GM19452 (cell line): ENCODE measurements around the gene BBX.

Source experiments
- ATAC-seq: cut with Tn5 transposase; IDR thresholded peaks from one replicate; pipeline ENCODE4 v1.9.1; 2021; ENCODE audit not compliant: unreplicated experiment

Gene BBX

DNA sequence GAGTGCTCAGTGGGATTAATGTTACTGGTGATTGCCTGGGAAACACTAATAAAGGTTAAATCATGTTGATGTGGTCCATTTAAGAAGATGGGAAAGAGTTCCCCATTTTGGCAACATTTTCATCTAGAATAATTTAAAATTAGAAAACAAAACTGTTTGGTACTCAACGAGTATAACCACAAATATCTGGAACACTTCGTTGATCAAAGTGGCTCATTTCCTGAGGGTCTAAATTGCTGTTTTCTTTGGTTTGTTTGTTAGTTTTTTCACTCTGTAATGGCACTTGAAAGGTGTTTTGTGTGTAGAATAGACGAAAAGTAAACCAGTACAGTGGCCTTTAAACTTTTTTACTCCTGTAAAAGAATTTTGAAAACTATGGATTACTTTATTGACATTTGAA is 73.9 kb downstream of the BBX start:
- no peak for ATAC-seq

DNA sequence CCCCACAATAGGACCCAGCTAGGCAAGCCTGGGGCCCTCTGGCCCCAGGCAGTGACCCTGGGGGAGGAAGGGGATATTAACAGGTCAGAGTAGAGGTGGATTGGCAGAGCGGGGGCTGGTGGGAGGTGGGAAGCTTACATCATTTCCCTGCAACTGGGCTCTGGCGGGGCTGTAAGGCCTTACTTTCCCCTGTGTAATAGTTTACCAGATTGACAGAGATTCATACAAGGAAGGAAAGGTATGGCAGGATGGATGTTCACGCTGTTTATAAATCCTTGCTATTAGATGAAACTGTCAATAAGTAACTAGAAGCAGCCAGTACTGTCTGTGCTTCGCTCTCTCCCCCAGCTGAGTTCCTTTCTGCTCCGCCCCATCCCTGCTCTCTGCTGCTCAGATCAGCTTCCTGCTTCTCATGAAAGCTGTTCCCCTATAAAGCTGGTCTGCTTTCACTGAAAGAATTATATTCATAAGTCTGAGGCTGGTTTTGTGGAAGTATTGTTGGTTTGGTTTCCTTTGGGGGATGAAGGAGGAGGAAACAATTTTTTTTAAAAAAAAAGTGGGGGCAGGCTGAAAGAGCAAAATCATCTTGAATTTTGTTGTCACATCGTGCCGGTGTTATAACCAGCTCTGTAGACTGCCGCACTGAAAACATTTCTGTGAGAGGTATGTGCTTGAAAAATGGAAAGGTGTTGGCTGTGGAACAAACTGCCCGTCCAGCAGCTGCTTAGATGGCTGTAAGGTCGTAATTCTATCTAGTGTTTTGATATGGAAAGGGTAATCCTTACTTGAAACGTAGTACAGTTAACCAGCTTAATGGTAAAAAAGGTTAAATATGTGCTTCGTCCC is 76.4 kb downstream of the BBX start:
- peak; percentile 92 for ATAC-seq

DNA sequence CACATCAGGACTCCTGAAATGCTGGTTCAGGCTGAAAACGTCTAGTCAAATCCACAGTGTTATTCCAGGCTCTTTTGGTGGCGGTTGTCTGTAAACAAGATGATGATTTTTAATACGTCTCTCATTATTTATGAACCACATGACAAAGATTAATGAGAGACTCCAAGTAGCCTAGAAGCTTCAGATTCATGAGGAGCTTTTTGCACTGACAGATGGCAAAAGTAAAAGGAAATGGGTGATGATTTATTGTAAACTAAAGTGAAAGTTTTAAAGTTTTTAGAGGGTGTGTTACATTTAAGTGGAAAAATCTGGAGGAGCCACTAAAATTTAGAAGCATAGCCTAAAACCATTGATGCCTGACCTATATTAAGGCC is 77.0 kb downstream of the BBX start:
- ATAC-seq: no peak

DNA sequence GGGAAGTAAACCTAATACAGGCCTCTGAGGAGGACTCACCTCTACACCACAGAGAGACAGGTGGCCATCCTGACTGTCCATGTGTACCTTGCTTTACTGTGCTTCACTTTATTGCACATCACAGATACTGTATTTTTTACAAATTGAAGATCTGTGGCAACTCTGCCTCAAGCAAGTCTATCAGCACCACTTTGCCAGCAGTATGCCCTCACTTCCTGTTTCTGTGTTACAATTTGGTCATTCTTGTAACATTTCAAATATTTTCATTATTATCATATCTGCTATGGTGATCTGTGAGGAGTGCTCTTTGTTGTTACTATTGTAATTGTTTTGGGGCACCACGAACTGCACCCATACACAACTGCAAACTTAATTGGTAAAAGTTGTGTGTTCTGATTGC is 78.0 kb downstream of the BBX start:
- ATAC-seq: no peak

DNA sequence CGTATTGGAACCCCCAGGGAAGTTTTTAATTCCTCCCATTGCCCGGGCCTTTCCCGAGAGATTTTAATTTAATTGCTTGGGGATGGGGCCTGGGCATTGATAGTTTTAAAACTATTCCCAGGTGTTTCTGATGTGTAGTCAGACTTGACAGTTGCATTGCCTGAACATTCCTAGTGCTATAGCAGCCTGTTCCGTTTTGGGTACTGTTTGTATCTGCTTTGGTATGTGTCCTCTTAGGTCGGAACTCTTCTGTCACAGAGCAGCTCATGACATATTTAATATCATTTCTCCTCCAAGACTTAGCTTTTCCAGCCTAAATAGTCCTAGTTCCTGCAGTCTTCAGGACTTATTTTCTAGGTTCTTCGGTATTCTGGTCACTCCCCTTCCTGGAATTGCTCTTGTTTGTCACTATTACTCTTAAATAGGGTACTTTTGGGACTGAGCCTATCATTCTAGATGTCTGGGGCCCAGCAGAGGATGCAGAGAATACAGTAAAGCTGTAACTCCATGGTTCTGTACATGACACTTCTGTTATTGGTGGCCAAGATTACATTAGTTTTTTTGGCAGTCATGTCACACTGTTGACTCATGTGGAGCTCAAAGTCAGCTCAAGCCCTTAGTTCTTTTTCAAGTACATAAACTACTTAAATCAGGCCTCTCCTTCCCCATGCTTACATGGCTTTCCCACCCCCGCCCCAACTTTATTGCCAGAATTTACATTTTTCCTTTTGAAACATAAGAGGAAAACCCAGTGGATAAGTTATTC is 81.5 kb downstream of the BBX start:
- ATAC-seq: no peak

DNA sequence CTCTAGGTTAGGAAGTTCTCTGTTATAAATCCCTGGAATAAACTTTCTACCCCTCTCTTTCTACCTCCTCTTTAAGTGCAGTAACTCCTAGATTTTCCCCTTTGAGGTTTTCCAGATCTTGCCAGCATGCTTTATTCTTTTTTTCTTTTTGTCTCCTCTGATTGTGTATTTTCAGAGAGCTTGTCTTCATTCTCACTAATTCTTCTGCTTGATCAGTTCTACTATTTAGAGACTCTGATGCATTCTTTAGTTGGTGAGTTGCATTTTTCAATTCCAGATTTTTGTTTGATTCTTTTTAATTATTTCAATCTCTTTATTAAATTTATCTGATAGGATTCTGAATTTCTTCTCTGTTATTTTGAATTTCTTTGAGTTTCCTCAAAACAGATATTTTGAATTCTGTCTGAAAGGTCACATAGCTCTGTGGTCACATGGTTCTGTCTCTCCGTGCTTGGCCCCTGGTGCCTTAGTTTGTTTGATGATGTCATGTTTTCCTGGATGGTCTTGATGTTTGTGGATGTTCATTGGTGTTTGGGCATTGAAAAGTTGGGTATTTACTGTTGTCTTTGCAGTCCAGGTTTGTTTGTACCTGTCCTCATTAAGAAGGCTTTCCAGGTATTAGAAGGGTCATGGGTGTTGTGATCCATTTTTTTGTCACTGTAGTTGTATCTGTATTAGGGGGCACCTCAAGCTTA is 89.2 kb downstream of the BBX start:
- ATAC-seq: no peak

DNA sequence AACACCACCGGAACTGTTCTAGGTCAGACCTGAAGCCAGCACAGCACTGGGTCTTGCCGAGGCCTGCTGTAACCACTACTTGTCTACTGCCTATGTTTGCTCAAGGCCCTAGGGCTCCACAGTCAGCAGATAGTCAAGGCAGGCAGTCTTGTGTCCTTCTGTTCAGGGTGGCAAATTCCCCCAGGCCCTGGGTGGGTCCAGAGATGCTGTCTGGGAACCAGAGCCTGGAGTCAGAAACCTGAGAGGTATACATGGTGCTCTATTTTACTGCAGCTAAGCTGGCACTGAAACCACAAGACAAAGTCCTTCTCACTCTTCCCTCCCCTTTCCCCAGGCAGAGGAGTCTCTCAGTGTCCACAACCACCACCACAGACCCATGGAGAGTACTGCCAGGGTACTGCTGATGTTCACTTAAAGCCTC is 89.9 kb downstream of the BBX start:
- ATAC-seq: no peak

DNA sequence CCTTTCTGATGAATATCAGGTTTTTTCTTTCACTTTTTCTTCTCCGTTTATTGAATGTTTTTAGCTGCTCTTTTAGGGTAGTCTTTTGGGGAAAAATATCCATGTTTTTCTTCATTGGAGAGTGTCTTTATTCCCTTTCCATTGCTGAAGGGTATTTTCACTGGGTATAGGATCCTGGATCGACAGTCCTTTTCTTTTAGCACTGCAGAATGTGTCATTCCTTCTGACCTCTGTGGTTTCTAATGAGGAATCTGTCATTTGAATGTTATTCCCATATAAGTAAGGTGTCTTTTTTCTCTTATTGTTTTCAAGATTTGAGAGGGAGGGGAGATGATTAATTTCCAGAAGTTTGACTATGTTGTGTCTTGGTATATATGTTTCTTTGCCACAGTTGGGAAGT is 96.8 kb downstream of the BBX start:
- ATAC-seq: no peak

DNA sequence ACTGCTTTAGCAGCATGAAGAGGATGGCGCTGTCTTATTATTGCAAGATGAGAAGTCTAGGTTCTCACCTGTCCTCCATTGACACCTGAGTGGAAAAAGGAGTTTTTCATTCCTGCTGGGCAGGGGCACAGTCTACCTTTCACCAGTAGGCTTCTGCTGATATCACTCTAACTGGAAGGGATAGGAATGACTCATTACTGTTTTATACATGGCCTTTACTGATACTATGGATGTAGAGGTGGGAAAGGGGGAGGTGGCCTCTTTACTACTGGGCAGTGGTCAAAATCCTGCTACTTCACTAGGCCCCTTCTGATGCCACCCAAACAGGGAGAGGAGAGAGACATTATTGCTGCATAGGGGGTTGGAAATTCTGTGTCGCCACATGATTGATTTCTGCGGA is 97.8 kb downstream of the BBX start:
- no peak for ATAC-seq

DNA sequence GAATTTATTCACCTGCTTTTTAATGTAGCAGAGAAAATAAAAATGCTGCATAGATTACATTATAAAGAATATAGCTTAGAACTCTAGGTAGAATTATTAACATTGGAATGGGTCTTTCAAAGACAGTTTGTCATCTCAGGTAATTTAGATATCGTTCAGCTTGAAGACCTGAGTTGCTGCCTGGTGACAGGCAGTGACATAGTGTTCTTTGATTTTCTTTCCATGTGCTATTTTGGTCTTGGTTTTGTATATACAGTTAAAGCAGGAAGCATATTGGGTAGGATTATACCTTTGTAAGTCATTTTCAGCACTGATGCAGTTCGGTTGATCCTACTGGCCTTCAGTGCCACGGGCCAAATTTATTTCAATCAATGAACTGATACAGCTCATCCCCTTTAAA is 98.7 kb downstream of the BBX start:
- ATAC-seq: no peak

DNA sequence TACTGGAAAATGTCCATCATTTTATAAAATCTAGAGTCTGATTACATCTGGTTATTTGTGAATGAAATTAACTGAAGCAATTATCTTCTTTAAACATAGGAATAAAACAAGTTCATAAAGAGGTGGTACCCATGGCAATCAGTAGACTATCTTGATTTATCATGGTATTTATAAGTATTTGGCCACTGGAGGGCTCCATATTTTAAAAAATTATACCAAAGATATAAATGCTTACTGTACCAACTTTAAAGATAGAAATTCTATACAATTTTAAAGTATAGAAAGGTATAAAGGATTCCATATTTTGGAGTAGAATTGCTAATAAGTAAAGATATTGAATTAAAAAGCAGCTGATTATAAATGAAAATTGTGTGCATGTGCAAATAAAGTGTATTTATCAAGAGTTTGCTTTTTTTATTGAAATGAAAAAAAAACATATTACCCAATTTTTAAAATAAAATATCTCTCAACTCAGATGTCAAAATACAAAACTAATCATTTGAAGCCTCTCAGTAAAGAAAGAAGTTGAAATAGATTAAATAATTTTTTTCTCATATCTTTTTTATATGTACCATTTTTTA is 105.3 kb downstream of the BBX start:
- no peak for ATAC-seq

DNA sequence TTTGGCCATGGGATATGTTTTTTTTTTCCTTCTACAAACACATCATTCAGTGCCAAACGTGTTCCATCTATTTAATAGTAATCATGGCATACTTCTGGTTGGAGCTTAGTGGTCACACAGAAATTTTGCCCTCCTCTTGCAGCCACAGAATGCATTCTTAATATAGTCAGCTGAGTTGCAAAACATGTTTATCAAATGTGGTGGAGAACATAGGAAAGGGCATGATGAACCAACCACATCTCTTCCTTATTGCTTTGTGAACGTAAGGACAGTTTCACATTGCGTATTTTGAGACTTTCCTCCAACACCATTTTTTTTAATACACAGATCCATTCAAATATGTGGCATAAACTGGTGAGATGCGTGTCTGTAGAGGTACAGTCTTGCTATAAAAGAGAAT is 106.8 kb downstream of the BBX start:
- no peak for ATAC-seq

DNA sequence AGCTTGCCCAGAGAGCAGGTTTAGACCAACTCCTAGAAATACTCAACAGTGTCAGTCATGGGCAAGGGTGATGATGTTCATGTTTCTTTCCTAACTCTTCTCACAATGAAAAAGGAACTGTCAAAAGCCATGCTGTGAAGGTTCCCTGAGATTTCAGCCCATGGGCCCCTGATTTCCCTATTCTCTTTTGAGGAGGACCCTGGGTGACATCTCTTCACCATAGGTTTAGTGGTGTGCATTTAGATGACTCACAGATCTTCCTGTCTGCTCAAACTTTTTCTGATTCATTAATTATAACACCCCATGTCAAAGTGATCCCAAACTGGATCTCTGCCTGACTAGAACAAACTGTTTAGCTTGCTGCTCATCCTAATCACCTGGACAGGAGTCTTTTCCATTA is 108.0 kb downstream of the BBX start:
- ATAC-seq: no peak

DNA sequence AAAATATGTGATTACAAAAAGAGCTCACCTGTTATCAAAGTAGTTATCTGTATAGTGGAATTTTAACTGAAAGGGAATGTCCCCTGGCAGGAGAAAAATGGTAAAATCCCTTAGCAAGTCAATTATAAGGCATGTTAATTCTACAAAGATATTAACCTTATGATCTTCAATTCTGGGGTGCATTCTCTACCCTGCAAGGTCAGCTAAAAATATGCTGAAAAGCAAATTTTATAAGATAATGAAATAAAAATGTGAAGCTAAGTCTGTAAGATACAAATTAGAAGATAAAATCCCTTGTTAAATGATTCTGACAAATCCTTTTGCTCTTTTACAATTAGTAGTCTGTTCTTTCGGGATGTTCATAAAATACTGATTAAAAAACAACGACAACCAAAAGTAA is 109.8 kb downstream of the BBX start:
- ATAC-seq: no peak

DNA sequence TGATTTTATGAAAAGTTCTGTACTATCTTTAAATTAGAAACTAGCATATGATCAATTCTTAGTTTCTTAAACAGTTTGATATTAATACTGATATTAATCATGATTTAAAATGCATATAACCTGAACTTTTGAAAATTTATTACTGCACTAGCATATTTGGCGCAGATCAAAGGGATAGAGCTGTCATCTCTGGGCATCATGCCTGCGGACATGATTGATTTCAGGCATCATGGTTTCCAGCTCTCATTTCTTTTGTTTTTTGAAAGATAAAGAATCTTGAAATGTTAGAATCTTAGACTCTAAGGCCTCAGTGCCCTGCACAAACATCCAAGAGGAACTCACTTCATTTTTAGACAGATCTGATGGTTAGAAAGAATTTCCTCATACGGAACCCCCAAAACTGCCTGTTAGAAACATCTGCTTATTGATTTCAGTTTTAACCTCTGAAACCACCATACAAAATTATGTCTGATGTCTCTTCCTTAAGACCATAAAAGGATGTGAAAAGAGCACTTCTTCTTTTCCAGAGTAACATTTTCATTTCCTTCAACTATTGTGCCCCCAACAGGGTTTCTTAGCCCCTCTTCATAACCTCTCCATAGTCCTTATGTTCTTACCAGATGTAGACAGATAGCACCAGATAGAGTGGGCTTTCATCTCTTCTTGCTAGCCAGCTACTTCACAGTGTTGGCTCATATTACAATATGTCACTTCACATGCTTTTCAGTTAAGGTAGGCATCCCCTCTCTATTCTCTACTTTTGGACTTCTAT is 110.8 kb downstream of the BBX start:
- peak; percentile 92 for ATAC-seq

DNA sequence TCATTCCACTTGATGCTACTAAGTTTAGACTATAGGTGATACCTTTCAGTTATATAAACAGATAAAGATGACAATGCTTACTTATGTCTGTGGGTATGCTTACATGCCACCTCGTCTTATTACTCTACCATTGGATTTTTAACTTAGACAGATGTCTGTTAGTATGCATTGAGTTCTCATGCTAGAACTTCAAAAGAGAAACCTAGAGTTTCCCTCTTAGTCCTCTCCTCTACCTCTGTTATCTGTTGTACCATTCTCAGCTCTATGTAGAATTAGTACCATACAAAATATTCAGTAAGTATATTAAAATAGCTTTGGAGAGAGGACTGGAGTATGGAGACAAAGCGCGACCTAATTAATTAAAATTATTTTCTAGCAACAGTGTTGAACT is 111.3 kb downstream of the BBX start:
- ATAC-seq: peak; percentile 42

DNA sequence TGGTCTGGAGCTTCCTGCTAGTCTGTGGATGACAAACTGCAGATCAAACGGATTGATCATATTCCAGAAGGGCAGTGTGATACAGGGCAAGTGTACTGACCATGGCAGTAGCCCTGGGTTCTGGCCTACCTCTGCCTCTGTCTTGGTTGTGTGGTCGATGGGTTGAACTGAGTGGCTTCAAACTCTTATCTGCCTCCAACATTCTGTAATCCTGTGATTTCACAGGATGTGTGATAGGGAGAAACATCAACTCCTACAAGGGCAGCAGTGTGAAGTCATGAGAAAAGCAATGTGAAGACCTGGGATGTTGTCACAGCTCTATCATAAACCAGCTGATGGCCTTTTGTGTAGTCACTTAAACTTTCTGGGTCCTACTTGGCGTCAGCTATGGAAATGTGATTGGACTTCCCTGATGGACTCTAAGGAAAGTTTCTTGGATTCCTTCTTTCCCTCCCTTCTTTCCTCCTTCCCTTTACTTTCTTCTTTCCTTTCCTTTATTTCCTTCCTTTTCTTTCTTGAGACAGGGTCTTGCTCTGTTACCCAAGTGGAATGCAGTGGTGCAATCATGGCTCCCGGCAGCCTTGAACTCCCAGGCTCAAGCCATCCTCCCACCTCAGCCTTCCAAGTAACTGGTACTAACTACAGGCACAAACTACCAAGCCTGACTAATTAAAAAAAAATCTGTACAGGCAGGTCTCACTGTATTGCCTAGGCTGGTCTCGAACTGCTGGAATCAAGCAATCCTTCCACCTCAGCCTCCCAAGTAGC is 114.8 kb downstream of the BBX start:
- no peak for ATAC-seq

DNA sequence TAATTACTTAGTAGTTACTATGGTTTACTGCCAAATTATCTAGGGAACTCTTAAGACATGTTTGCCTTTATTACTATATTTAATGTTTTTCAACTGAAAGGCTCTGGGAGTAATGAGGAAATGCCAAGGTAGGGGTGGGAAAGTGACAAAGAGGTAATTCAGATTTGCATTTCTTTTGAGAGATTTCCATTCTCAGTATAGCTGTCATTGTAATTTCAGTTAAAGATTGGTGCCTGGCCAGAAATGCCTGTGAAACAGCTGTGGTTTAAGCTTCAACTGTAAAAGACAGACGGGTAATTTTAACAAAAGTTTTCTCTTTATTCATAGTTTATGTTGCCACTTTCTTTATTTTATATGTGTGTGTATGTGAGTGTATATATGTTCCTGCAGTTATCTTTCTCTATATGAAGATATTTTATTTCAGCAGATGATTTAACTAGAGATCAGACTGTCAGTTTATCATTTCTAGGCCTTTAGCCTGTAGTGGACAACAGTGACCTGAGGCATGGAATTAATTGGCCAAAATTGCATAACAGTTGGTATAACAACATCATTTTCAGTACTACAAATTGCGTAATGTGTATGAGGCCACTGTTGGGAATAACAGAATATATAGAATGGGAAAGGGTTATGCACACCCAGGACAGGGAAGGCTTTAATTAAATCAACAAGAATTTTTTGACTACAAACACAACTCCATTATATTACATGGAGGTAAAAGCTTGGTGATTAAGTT is 119.0 kb downstream of the BBX start:
- peak; percentile 63 for ATAC-seq
